GM12892 (cell line): ENCODE measurements around the gene PDE4C.

ENCODE experiments used
- POLR2A ChIP-seq: IDR thresholded peaks from 2 replicates; pipeline ENCODE4 v1.6.1; 2011; ENCODE audit warnings: low read depth, low read length, control low read depth
- POLR2AphosphoS5 ChIP-seq: IDR thresholded peaks from 2 replicates; pipeline ENCODE4 v1.6.1; 2011; ENCODE audit warnings: low read depth, low read length, control low read depth
- TAF1 ChIP-seq: IDR thresholded peaks from 2 replicates; pipeline ENCODE4 v1.6.1; 2011; ENCODE audit warnings: low read depth, mild to moderate bottlenecking, control low read depth, low read length, borderline replicate concordance

DNA sequence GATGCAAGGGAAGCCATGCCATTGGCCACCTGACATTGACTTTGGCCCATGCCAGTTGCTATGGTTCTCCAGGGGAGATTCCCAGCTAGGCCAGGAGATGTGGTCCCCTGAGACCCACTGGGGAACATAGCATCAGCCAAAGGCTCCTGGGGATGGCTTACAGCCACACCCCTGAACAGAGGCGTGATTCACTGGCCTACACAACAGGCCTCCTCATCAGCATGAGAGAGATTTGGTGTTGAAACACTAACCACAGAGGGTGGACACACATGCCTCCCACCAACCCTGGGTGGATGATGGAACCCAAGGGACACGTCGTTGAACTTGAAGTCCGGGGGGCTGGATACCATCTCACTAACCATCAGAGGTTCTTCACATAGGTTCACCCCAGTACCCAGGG is 33.7 kb upstream of the PDE4C start:
- TF ChIP-seq POLR2AphosphoS5 (no peak), TAF1 (no peak), POLR2A (no peak)
